HL-60 (cell line): ENCODE results near the gene HOXD3.

Experiments used
- CTCF ChIP-seq: IDR thresholded peaks from one replicate; pipeline ENCODE4 v1.5.1; 2011; ENCODE audit warnings: low read length, control low read depth, inconsistent platforms; ENCODE audit not compliant: insufficient read depth
- POLR2AphosphoS5 ChIP-seq: IDR thresholded peaks from 2 replicates; pipeline ENCODE4 v1.6.1; 2012; ENCODE audit warnings: low read depth
- REST ChIP-seq: IDR thresholded peaks from 2 replicates; pipeline ENCODE4 v1.6.1; 2012; ENCODE audit warnings: low read depth; ENCODE audit not compliant: insufficient replicate concordance
- SPI1 ChIP-seq: IDR thresholded peaks from 2 replicates; pipeline ENCODE4 v1.6.1; 2012; ENCODE audit warnings: low read depth, mild to moderate bottlenecking, borderline replicate concordance

- TF ChIP-seq CTCF: no peak
- TF ChIP-seq SPI1: no peak
- no peak for TF ChIP-seq REST
- TF ChIP-seq POLR2AphosphoS5: no peak
Observed at GRCh38 chr2:176134035-176134434, 23.1 kb upstream of the HOXD3 start.
